AG04449 (cell line): ENCODE measurements around the gene METTL15.
A peak's percentile ranks its signal among the peaks of the same experiment; 100 is the strongest.
"Not testable (repeated sequence)": the region's sequence is repeated elsewhere in the genome, so short reads cannot be mapped to it uniquely, and the experiment has no call there.

Source experiments
- CTCF ChIA-PET: fragments of 350-600 bp; formaldehyde crosslinking; extraction: SDS; loops from one replicate; lab custom pipeline; 2021; ENCODE audit warnings: antibody characterized with exemption; lab: Yijun Ruan, JAX
- POLR2A ChIA-PET: fragments of 400-600, 350-600 bp; formaldehyde crosslinking; extraction: SDS; loops from one replicate; lab custom pipeline; 2020; ENCODE audit warnings: antibody characterized with exemption, inconsistent platforms; lab: Yijun Ruan, JAX
- DNase-seq: peaks from one replicate; pipeline ENCODE4 v3.0.0-alpha.2; 2010; ENCODE audit warnings: low read depth, low spot score
- H3K4me3 ChIP-seq: 2 replicates; pipeline ENCODE4 v1.5.1; 2011; ENCODE audit warnings: low read depth, mild to moderate bottlenecking, control low read depth, low read length
- TF ChIP-seq, protein P1 (sequence below): IDR thresholded peaks from one replicate; pipeline ENCODE4 v1.5.1; 2011; ENCODE audit warnings: mild to moderate bottlenecking, moderate library complexity, low read length, control low read depth, inconsistent platforms; ENCODE audit not compliant: insufficient read depth; ENCODE audit errors: missing control alignments

Gene METTL15

GRCh38 chr11:28274216-28274615 lies 166.0 kb downstream of the METTL15 start:
- CTCF ChIA-PET: interaction anchor here (0.5 kb wide), 1 partner anchor 21 kb away, joined by 3 read pairs; no protein-coding TSS in a partner anchor
- TF ChIP-seq, protein P1, sequence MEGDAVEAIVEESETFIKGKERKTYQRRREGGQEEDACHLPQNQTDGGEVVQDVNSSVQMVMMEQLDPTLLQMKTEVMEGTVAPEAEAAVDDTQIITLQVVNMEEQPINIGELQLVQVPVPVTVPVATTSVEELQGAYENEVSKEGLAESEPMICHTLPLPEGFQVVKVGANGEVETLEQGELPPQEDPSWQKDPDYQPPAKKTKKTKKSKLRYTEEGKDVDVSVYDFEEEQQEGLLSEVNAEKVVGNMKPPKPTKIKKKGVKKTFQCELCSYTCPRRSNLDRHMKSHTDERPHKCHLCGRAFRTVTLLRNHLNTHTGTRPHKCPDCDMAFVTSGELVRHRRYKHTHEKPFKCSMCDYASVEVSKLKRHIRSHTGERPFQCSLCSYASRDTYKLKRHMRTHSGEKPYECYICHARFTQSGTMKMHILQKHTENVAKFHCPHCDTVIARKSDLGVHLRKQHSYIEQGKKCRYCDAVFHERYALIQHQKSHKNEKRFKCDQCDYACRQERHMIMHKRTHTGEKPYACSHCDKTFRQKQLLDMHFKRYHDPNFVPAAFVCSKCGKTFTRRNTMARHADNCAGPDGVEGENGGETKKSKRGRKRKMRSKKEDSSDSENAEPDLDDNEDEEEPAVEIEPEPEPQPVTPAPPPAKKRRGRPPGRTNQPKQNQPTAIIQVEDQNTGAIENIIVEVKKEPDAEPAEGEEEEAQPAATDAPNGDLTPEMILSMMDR: no peak
- POLR2A ChIA-PET: no interaction called here
- no peak for DNase-seq
- no peak overlapping the region for H3K4me3 ChIP-seq

GRCh38 chr11:28284196-28284595 lies 176.0 kb downstream of the METTL15 start:
- ChIA-PET CTCF (no interaction called here), POLR2A (no interaction called here)
- DNase-seq: peak; percentile 19
- TF ChIP-seq, protein P1: no peak
- no peak overlapping the region for H3K4me3 ChIP-seq

DNA sequence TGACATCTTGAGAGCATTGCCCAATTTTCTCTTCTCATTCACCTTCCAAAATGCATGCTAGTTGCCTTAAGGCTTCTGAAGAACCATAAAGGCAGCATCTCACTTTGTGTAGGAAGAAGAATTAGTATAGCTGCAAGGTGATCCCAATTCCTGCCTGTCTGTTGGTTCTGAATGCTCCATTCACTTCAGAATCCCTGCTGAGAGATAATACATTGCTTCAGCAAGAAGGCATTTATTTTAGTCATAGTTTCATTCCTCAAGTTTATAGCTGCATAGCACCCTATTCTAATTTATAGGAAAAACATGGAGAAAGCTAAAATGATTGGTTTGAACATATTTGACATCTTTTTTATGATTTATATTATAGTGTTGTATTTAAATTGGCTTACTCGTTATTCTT lies 181.3 kb downstream of the METTL15 start:
- no peak overlapping the region for H3K4me3 ChIP-seq
- POLR2A ChIA-PET: interaction anchor here (0.7 kb wide), 1 partner anchor 15 kb away, joined by 4 read pairs; no protein-coding TSS in a partner anchor
- no peak for DNase-seq
- CTCF ChIA-PET: interaction anchor here (1.2 kb wide), 1 partner anchor 13 kb away, joined by 4 read pairs; no protein-coding TSS in a partner anchor
- TF ChIP-seq, protein P1: no peak

DNA sequence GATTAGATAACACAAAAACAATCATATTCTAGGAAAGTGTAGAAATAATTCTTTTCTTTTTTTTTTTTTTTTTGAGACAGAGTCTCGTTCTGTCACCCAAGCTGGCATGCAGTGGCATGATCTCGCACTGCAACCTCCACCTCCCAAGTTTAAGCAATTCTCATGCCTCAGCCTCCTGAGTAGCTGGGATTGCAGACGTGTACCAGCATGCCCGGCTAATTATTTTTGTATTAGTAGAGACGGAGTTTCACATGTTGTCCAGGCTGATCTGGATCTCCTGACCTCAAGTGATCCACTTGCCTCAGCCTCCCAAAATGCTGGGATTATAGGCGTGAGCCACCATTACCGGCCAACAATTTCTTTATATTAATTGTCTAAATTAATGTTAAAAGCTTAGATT lies 182.8 kb downstream of the METTL15 start:
- DNase-seq, CTCF ChIA-PET: not testable (repeated sequence)

GRCh38 chr11:28296426-28296825 lies 188.2 kb downstream of the METTL15 start:
- TF ChIP-seq, protein P1: no peak
- ChIA-PET POLR2A (no interaction called here), CTCF (no interaction called here)
- no peak overlapping the region for H3K4me3 ChIP-seq
- no peak for DNase-seq

More for the DNA sequence above, 182.8 kb downstream of the METTL15 start:
- H3K4me3 ChIP-seq, POLR2A ChIA-PET: not testable (repeated sequence)

DNA sequence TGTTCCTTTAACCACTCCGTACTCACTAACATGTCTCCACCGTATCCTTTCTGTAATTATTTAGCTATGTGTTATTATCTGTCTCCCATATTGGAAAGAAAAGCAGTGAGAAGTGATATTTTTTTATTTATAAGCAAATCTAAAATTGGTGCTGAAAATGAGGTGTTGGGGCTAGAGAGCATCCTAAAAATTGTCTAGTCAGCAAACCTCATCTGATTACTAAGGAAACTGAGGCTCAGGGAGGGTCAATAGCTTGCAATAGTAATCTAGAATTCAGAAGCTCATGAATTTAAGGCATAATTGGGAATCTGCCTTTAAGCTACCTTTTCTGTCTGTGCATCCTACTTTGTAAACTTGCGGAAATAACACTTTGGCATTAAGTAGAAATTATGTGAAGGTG lies 190.0 kb downstream of the METTL15 start:
- ChIA-PET CTCF (interaction anchor here (1.2 kb wide), 1 partner anchor 231 kb away, joined by 6 read pairs; no protein-coding TSS in a partner anchor), POLR2A (no interaction called here)
- no peak for DNase-seq
- TF ChIP-seq, protein P1: no peak
- H3K4me3 ChIP-seq: no peak overlapping the region
